ENCODE data around the gene SMIM35.

GRCh38 chr11:118115048-118115447, 28.3 kb upstream of the SMIM35 start:
- TF ChIP-seq CTCF (IDR thresholded peaks at IDR 0.05; ENCODE audit: insufficient read depth, low read length, poor library complexity, severe bottlenecking) (no peak), EZH2phosphoT487 (conservative IDR thresholded peaks at IDR 0.05; ENCODE audit: low read length) (no peak)

Data from SU-DHL-6 (cell line).